BE2C (cell line): ENCODE measurements around the gene SLC22A15.
A peak's percentile ranks its signal among the peaks of the same experiment; 100 is the strongest.
"Not testable (repeated sequence)": the region's sequence is repeated elsewhere in the genome, so short reads cannot be mapped to it uniquely, and the experiment has no call there.

Experiments
- DNase-seq: peaks from one replicate; pipeline ENCODE4 v3.0.0-alpha.2; 2020
- H3K27me3 ChIP-seq: fragments of 250-450 bp; sonication (Bioruptor Pico); 2 replicates; pipeline ENCODE4 v1.5.1; 2020; ENCODE audit warnings: mild to moderate bottlenecking
- H3K36me3 ChIP-seq: fragments of 250-450 bp; sonication (Bioruptor Pico); 2 replicates; pipeline ENCODE4 v1.5.1; 2020; ENCODE audit warnings: mild to moderate bottlenecking
- H3K4me1 ChIP-seq: fragments of 250-450 bp; sonication (Bioruptor Pico); 2 replicates; pipeline ENCODE4 v1.5.1; 2020
- H3K4me3 ChIP-seq: 2 replicates; pipeline ENCODE4 v1.5.1; 2011; ENCODE audit warnings: low read depth, low read length
- H3K9me3 ChIP-seq: fragments of 250-450 bp; sonication (Bioruptor Pico); 2 replicates; pipeline ENCODE4 v1.5.1; 2020
- CTCF ChIP-seq: IDR thresholded peaks from 2 replicates; pipeline ENCODE4 v1.5.1; 2012; ENCODE audit warnings: mild to moderate bottlenecking, low read depth, low read length

SLC22A15 gene

GRCh38 chr1:115958866-115959265 lies 17.4 kb upstream of the SLC22A15 start:
- Histone ChIP-seq H3K36me3 (no peaks in the 10 kb centered on the region), H3K4me1 (no peaks in the 10 kb centered on the region), H3K9me3 (no peaks in the 10 kb centered on the region), H3K4me3 (no peak overlapping the region), H3K27me3 (0 out of 2 replicates have a peak, but pooled peaks cover 2% of the 10 kb centered on the region)
- TF ChIP-seq CTCF, result no peak
- no peak for DNase-seq

GRCh38 chr1:115969509-115969908 lies 6.8 kb upstream of the SLC22A15 start:
- Histone ChIP-seq H3K4me3 (no peak overlapping the region), H3K36me3 (no peaks in the 10 kb centered on the region), H3K9me3 (no peaks in the 10 kb centered on the region), H3K4me1 (no peaks in the 10 kb centered on the region), H3K27me3 (peaks cover 18% of the 10 kb centered on the region)
- DNase-seq, result peak; percentile 17
- TF ChIP-seq CTCF, result no peak

GRCh38 chr1:115971778-115972177 lies 4.5 kb upstream of the SLC22A15 start:
- DNase-seq, H3K9me3 ChIP-seq, H3K36me3 ChIP-seq, H3K4me1 ChIP-seq, H3K4me3 ChIP-seq: not testable (repeated sequence)
- peaks cover 40% of the 10 kb centered on the region for H3K27me3 ChIP-seq

- Histone ChIP-seq H3K4me1 (no peaks in the 10 kb centered on the region), H3K36me3 (no peaks in the 10 kb centered on the region), H3K9me3 (peaks cover 4% of the 10 kb centered on the region; the same call in 1 of the 2 replicates), H3K4me3 (no peak overlapping the region), H3K27me3 (peaks cover 52% of the 10 kb centered on the region)
- no peak for TF ChIP-seq CTCF
- no peak for DNase-seq
Observed at GRCh38 chr1:115973154-115973553, 3.2 kb upstream of the SLC22A15 start.

- H3K4me3 ChIP-seq, result peak overlapping the region; percentile 32
- H3K36me3 ChIP-seq, result no peaks in the 10 kb centered on the region
- TF ChIP-seq CTCF, result no peak
- H3K27me3 ChIP-seq, result peaks cover 49% of the 10 kb centered on the region
- DNase-seq, result no peak
- peaks cover 4% of the 10 kb centered on the region; the same call in 1 of the 2 replicates for H3K9me3 ChIP-seq
- H3K4me1 ChIP-seq, result no peaks in the 10 kb centered on the region
Observed at GRCh38 chr1:115975569-115976061, 698 bp upstream of the SLC22A15 start.

GRCh38 chr1:115976921-115977498 lies 697 bp downstream of the SLC22A15 start:
- H3K27me3 ChIP-seq, result peaks cover 49% of the 10 kb centered on the region
- peaks cover 4% of the 10 kb centered on the region; the same call in 1 of the 2 replicates for H3K9me3 ChIP-seq
- TF ChIP-seq CTCF, result no peak
- H3K36me3 ChIP-seq, result no peaks in the 10 kb centered on the region
- H3K4me3 ChIP-seq, result no peak overlapping the region
- no peaks in the 10 kb centered on the region for H3K4me1 ChIP-seq
- no peak for DNase-seq
